HFFc6 (cell line): Measurements from ENCODE around the gene EPHA8. TPM values are rescaled to one million over a fixed set of nuclear protein-coding genes. Genes with fewer than 3 reads are reported as not detected.

Source experiments
- DNase-seq: peaks from one replicate; pipeline ENCODE4 v3.0.0-alpha.2; 2018
- H3K27ac Mint-ChIP-seq: 2 replicates; pipeline ENCODE4 v1.8.0; 2020; ENCODE audit warnings: mild to moderate bottlenecking, mixed read lengths
- H3K27me3 Mint-ChIP-seq: 2 replicates; pipeline ENCODE4 v1.8.0; 2021; ENCODE audit warnings: mild to moderate bottlenecking, moderate library complexity, mixed read lengths; ENCODE audit not compliant: insufficient read depth
- H3K36me3 Mint-ChIP-seq: 2 replicates; pipeline ENCODE4 v1.8.0; 2021; ENCODE audit warnings: low read depth, mixed read lengths
- H3K4me1 Mint-ChIP-seq: 2 replicates; pipeline ENCODE4 v1.8.0; 2020; ENCODE audit warnings: low read depth, mixed read lengths
- H3K4me3 Mint-ChIP-seq: 2 replicates; pipeline ENCODE4 v1.8.0; 2020; ENCODE audit warnings: mild to moderate bottlenecking, moderate library complexity, mixed read lengths
- H3K9me3 Mint-ChIP-seq: 2 replicates; pipeline ENCODE4 v1.8.0; 2020; ENCODE audit warnings: mild to moderate bottlenecking, mixed read lengths
- total RNA-seq, 6 experiments: library from RNA; stranded (reverse); fragmentation: NEBNext Ultra II Directional; extraction: Animal tissue kit (Norgen Biotek cat#: 25700); gene quantifications; 2 replicates in 1 of 6; 3 replicates in 5 of 6; pipeline ENCODE4 v1.2.3, GENCODE V29; 2021
- TF ChIP-seq, protein P1 (sequence below): fragments of 200-600 bp; sonication (generic); IDR thresholded peaks from 2 replicates; pipeline ENCODE4 v1.5.0; 2021; ENCODE audit warnings: antibody characterized with exemption, mild to moderate bottlenecking

The EPHA8 gene
- total RNA-seq, 6 experiments from 2014 or later = not detected

DNA sequence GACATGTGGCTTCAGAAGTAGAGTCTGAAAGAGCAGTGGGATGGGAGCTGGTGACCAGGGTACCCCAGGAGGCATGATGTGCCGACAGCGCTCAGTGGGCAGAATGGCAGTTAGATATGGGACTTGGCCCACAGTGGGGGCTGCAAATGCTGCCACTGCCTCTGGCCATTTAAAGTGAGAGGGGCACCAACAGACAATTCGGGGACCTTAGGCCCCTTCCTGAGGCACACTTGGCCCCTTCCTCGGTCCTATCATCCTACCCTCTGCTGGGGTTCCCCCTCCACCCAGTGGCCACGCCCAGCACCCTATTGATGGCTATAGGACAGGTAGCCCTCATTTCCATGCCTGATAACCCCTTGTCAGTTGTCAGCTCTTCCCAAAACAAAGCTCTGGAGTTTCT lies 36.6 kb upstream of the EPHA8 start:
- TF ChIP-seq, protein P1, sequence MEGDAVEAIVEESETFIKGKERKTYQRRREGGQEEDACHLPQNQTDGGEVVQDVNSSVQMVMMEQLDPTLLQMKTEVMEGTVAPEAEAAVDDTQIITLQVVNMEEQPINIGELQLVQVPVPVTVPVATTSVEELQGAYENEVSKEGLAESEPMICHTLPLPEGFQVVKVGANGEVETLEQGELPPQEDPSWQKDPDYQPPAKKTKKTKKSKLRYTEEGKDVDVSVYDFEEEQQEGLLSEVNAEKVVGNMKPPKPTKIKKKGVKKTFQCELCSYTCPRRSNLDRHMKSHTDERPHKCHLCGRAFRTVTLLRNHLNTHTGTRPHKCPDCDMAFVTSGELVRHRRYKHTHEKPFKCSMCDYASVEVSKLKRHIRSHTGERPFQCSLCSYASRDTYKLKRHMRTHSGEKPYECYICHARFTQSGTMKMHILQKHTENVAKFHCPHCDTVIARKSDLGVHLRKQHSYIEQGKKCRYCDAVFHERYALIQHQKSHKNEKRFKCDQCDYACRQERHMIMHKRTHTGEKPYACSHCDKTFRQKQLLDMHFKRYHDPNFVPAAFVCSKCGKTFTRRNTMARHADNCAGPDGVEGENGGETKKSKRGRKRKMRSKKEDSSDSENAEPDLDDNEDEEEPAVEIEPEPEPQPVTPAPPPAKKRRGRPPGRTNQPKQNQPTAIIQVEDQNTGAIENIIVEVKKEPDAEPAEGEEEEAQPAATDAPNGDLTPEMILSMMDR = no peak

DNA sequence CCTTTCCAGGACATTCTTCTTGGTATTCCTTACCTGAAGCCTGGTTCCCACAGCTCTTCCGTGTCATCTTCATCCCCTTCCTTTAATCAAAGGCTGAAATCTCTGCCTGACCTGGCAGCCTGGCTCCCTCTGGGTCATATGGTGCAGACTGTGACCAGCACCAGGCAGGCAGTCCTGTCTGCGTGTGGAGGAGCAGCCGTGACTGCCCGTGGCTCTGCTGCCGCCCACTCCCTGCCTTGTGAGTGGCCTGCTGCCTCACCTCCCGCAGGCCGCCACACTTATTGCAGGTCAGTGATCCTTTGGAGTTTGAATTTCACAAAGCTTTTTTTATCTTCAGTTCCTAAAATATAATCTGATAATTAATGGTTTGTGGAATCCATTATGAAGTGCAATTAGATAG lies 36.2 kb upstream of the EPHA8 start:
- Mint-ChIP-seq H3K9me3 (no peaks in the 10 kb centered on the region), H3K27ac (no peak overlapping the region), H3K4me3 (no peak overlapping the region), H3K36me3 (no peaks in the 10 kb centered on the region), H3K4me1 (peaks cover 23% of the 10 kb centered on the region), H3K27me3 (no peaks in the 10 kb centered on the region; the same call in none of the 2 replicates)
- no peak for DNase-seq
- TF ChIP-seq, protein P1 = peak; percentile 30; the same call in 1 of the 2 replicates

More for the DNA sequence above, 36.6 kb upstream of the EPHA8 start:
- Mint-ChIP-seq H3K4me1 (peaks cover 23% of the 10 kb centered on the region), H3K9me3 (no peaks in the 10 kb centered on the region), H3K4me3 (no peak overlapping the region), H3K36me3 (no peaks in the 10 kb centered on the region), H3K27ac (no peak overlapping the region), H3K27me3 (no peaks in the 10 kb centered on the region; the same call in none of the 2 replicates)
- DNase-seq = no peak

DNA sequence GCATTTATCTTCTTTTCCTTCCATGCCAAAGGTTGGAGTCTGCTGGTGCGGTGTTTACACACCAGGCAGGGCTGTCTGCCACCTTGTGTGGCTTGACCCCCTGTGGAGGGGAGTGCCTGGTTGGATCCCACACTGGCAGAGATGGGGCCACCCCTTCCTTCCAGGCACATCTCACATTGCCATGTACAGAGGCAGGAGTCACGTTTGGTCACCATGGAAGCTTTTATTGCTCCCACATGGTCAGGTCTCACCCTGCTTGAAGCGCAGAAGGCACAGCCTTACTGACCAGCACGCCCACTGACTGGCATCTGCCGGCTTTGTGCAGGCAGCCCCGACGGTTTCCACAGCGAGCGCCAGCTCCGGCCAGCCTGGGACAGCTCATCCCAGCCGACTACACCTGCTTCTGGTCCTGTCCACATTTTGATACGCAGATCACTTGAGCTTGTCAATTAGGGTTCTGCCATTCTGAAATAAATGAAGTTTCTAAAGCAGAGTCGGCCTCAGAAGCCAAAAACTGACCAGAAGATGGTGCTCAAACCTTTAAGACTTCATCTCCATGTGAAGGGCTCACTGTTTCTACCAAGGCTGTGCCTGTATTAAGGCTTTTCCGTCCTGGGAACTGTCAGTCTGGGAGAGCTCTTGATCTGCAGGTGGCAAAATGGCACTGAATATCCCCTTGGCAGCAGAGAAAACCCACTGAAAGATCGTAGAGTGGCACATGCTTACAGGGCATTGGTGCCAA lies 35.6 kb upstream of the EPHA8 start:
- peak overlapping the region; percentile 11; the same call in 1 of the 2 replicates for H3K27ac Mint-ChIP-seq

DNA sequence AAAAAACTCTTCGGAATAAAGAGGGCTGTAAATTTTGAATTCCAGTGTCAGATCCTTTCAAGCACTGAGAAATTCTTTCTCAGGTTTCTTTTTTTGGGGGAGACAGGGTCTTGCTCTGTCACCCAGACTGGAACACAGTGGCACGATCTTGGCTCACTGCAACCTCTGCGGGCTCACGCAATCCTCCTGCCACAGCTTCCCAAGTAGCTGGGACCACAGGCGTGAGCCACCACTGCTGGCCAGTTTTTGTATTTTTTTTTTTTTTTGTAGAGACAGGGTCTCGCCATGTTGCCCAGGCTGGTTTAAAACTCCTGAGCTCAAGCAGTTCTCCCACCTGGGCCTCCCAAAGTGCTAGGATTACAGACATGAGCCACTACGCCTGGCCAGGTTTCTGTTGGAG lies 34.8 kb upstream of the EPHA8 start:
- Mint-ChIP-seq H3K4me1 (peaks cover 23% of the 10 kb centered on the region), H3K36me3 (no peaks in the 10 kb centered on the region), H3K27ac (peak overlapping the region; percentile 90; the same call in 1 of the 2 replicates), H3K27me3 (no peaks in the 10 kb centered on the region; the same call in none of the 2 replicates), H3K4me3 (no peak overlapping the region), H3K9me3 (no peaks in the 10 kb centered on the region)
- no peak for DNase-seq
- TF ChIP-seq, protein P1 = no peak

More for the DNA sequence above, 35.6 kb upstream of the EPHA8 start:
- Mint-ChIP-seq H3K4me1 (peaks cover 23% of the 10 kb centered on the region), H3K36me3 (no peaks in the 10 kb centered on the region), H3K27me3 (no peaks in the 10 kb centered on the region; the same call in none of the 2 replicates), H3K9me3 (no peaks in the 10 kb centered on the region), H3K4me3 (no peak overlapping the region)
- DNase-seq = no peak
- TF ChIP-seq, protein P1 = peak; percentile 30; the same call in 1 of the 2 replicates

DNA sequence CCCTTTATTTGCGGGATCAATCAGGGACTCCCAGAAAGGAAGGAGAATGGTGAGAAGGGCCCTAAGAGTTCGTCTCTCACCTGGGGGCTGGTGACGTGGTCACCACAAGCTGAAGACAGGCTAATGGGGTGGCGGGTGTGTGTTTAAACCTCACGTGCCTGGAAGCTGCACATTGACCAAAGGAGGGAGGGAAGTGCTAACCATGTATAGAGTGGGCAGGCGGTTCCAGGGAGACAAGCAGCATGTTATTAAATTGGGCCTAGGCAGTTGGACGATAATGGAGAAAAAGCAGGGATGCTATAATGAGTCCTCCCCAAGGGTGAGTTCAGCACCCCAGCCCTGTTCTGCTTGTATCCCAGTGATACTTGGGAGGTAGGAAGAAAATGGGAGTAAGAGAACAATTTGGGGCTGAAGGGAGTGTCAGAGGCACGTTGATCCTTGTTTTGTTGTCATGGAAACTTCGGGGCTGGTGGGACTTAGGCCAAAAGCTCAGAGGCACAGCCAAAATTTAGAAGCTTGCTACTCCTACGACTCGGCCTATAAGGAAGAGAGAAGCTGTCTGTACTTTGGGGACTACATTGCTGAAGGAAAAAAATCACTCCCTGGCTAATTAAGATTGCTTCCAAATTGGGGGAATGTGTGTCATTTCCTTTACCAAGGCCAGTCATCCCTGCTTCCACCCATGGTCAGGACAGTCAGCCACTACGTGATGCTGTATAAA lies 33.2 kb upstream of the EPHA8 start:
- DNase-seq = peak; percentile 49
- H3K4me1 Mint-ChIP-seq = peaks cover 23% of the 10 kb centered on the region
- TF ChIP-seq, protein P1 = no peak
- no peaks in the 10 kb centered on the region for H3K36me3 Mint-ChIP-seq
- H3K27ac Mint-ChIP-seq = peak overlapping the region; percentile 90
- H3K27me3 Mint-ChIP-seq = no peaks in the 10 kb centered on the region; the same call in none of the 2 replicates
- no peaks in the 10 kb centered on the region for H3K9me3 Mint-ChIP-seq
- no peak overlapping the region for H3K4me3 Mint-ChIP-seq
